ENCODE measurements around the gene SYT5. TPM values are rescaled to one million over a fixed set of nuclear protein-coding genes. Genes with fewer than 3 reads are reported as not detected.

The SYT5 gene
- total and polyA plus RNA-seq, 9 of the 15 experiments (the other 6 are each of a cell fraction or from before 2014, with no cell fraction given): 1.3 to 20.9 (median 8.8) TPM

DNA sequence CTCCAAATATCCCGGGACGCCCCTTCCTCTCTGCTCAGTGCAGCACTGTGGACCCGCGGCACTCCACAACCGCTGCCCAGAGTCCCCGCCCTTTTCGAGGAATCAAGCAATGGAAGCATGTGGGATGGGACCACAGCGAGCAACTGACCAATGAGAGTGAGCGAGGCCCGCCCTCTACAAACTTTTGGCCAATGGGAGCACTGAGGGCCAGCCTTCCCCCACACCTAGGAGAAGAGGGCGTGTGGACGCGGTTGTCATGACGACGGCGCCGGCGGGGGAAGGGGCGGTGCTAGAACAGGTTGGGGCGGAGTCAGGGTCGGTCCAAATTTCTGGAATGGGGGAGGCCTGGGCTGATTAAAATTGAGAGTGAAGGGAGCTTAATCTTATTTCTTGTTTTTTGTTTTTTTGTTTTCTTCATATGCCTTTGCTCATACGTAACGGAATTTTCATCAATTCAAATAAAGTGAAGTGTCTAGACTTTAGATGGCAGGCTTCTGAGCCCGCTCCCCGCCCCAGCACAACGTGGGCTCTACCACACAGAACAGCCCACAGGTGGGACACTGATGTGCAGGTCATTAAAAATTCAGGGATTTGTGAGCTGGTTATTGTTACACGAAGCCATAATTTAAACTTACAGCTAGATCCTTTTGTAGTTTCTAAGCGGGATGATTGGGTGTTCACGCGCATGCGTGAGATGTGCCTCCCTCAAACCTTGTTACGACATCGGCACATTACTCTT lies 13.4 kb downstream of the SYT5 start, which contains the start of gene DNAAF3 (continued):
- TF ChIP-seq HOXB6 (CRISPR knock-in tag; IDR thresholded peaks at IDR 0.05; ENCODE audit: borderline replicate concordance): no peak
- TF ChIP-seq, protein P1, sequence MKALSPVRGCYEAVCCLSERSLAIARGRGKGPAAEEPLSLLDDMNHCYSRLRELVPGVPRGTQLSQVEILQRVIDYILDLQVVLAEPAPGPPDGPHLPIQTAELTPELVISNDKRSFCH (CRISPR knock-in tag; IDR thresholded peaks at IDR 0.05): no peak
- TF ChIP-seq, protein P1 (tag; IDR thresholded peaks at IDR 0.05): no peak
- TF ChIP-seq, protein P2, sequence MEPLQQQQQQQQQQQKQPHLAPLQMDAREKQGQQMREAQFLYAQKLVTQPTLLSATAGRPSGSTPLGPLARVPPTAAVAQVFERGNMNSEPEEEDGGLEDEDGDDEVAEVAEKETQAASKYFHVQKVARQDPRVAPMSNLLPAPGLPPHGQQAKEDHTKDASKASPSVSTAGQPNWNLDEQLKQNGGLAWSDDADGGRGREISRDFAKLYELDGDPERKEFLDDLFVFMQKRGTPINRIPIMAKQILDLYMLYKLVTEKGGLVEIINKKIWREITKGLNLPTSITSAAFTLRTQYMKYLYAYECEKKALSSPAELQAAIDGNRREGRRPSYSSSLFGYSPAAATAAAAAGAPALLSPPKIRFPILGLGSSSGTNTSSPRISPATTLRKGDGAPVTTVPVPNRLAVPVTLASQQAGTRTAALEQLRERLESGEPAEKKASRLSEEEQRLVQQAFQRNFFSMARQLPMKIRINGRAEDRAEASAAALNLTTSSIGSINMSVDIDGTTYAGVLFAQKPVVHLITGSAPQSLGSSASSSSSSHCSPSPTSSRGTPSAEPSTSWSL (CRISPR knock-in tag; IDR thresholded peaks at IDR 0.05; ENCODE audit: borderline replicate concordance): peak; percentile 64; the same call in 1 of the 2 replicates
- no peak for TF ChIP-seq TAF1 (IDR thresholded peaks at IDR 0.05; ENCODE audit: control insufficient read depth, extremely low read depth, insufficient read depth, low read length, severe bottlenecking)
- TF ChIP-seq, protein P3, sequence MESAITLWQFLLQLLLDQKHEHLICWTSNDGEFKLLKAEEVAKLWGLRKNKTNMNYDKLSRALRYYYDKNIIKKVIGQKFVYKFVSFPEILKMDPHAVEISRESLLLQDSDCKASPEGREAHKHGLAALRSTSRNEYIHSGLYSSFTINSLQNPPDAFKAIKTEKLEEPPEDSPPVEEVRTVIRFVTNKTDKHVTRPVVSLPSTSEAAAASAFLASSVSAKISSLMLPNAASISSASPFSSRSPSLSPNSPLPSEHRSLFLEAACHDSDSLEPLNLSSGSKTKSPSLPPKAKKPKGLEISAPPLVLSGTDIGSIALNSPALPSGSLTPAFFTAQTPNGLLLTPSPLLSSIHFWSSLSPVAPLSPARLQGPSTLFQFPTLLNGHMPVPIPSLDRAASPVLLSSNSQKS (CRISPR knock-in tag; IDR thresholded peaks at IDR 0.05): no peak
- TF ChIP-seq, protein P4, sequence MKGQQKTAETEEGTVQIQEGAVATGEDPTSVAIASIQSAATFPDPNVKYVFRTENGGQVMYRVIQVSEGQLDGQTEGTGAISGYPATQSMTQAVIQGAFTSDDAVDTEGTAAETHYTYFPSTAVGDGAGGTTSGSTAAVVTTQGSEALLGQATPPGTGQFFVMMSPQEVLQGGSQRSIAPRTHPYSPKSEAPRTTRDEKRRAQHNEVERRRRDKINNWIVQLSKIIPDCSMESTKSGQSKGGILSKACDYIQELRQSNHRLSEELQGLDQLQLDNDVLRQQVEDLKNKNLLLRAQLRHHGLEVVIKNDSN (CRISPR knock-in tag; IDR thresholded peaks at IDR 0.05): 0 out of 2 replicates have a peak, but pooled peaks have one; percentile 17
- no peak for TF ChIP-seq HNRNPH1 (optimal IDR thresholded peaks at IDR 0.05; ENCODE audit: low read depth, low read length)
- no peak for TF ChIP-seq EHMT2 (IDR thresholded peaks at IDR 0.05)
- TF ChIP-seq SMAD1 (IDR thresholded peaks at IDR 0.05; ENCODE audit: low read depth, low read length, partially characterized antibody): no peak
- TF ChIP-seq KLF6 (CRISPR knock-in tag; IDR thresholded peaks at IDR 0.05; ENCODE audit: borderline replicate concordance): no peak
- peak; percentile 94 for TF ChIP-seq ASH1L (IDR thresholded peaks at IDR 0.05; ENCODE audit: borderline replicate concordance, low read depth, partially characterized antibody)
- no peak for TF ChIP-seq RAD51 (IDR thresholded peaks at IDR 0.05; ENCODE audit: borderline replicate concordance, low read depth)
- no peak for TF ChIP-seq JUNB (CRISPR knock-in tag; conservative IDR thresholded peaks at IDR 0.05)
- no peak for TF ChIP-seq KAT7 (CRISPR knock-in tag; IDR thresholded peaks at IDR 0.05; ENCODE audit: borderline replicate concordance)
- no peak for TF ChIP-seq NFE2 (IDR thresholded peaks at IDR 0.05; ENCODE audit: low read depth)
- TF ChIP-seq, protein P5, sequence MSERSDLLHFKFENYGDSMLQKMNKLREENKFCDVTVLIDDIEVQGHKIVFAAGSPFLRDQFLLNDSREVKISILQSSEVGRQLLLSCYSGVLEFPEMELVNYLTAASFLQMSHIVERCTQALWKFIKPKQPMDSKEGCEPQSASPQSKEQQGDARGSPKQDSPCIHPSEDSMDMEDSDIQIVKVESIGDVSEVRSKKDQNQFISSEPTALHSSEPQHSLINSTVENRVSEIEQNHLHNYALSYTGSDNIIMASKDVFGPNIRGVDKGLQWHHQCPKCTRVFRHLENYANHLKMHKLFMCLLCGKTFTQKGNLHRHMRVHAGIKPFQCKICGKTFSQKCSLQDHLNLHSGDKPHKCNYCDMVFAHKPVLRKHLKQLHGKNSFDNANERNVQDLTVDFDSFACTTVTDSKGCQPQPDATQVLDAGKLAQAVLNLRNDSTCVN (CRISPR knock-in tag; IDR thresholded peaks at IDR 0.05): 0 out of 2 replicates have a peak, but pooled peaks have one; percentile 58
- 0 out of 2 replicates have a peak, but pooled peaks have one; percentile 66 for TF ChIP-seq ZNF165 (CRISPR knock-in tag; IDR thresholded peaks at IDR 0.05; ENCODE audit: borderline replicate concordance)
- TF ChIP-seq RB1 (IDR thresholded peaks at IDR 0.05; ENCODE audit: low read depth): peak; percentile 61
- TF ChIP-seq, protein P6, sequence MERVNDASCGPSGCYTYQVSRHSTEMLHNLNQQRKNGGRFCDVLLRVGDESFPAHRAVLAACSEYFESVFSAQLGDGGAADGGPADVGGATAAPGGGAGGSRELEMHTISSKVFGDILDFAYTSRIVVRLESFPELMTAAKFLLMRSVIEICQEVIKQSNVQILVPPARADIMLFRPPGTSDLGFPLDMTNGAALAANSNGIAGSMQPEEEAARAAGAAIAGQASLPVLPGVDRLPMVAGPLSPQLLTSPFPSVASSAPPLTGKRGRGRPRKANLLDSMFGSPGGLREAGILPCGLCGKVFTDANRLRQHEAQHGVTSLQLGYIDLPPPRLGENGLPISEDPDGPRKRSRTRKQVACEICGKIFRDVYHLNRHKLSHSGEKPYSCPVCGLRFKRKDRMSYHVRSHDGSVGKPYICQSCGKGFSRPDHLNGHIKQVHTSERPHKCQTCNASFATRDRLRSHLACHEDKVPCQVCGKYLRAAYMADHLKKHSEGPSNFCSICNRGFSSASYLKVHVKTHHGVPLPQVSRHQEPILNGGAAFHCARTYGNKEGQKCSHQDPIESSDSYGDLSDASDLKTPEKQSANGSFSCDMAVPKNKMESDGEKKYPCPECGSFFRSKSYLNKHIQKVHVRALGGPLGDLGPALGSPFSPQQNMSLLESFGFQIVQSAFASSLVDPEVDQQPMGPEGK (CRISPR knock-in tag; IDR thresholded peaks at IDR 0.05; ENCODE audit: borderline replicate concordance): no peak
